Renal cortical epithelial cell (primary cell): ENCODE data around the gene GDF11. TPM values are rescaled to one million over a fixed set of nuclear protein-coding genes. Genes with fewer than 3 reads are reported as not detected.
"Not testable (repeated sequence)": the region's sequence is repeated elsewhere in the genome, so short reads cannot be mapped to it uniquely, and the experiment has no call there.

Source experiments
- DNase-seq: peaks from one replicate; pipeline ENCODE4 v3.0.0-alpha.2; 2011; ENCODE audit warnings: low read depth
- total RNA-seq: library from RNA; depleted of rRNA; stranded (reverse); fragments of >200 nt; gene quantifications from 2 replicates; pipeline ENCODE4 v1.2.3, GENCODE V29; 2014

The GDF11 gene
- total RNA-seq, 1 donor from 2014 or later: 7.7 TPM

DNA sequence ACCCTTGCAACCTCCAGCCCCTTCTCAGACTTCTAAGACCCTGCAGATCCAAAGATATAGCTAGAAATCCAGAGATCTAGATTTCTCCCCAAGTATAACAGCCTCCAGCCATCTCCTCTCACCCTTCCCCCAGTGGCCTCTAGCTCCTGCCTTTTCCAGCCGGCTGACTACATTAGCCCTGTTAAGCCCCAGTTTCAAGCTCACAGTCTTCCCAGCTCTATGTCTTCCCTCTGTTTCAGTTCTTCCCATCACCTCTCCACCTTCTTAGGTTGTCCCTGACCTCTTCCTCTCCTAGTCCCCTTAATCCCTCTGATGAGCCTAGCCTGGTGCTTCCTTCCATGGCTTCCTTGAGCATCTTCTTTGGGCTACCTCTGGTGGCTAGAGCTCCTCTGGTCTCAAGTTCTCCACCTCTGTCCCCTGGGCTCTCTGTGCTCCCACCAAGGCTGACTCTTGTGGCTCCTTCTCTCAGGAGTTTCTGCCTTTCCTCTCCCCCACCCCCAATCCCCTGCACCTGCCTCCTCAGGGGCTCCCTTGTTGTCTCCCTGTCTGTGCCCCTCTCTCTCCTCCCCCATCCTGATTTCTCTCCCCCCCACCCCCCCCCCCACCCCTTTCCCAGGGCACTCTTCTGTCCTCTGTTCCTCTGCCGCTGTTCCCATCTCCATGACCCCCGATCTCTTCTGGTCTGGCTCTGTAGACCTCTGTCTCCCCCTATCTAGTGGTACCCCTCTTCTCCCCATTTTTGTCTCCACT is 816 bp upstream of the GDF11 start:
- DNase-seq: no peak

GRCh38 chr12:55743406-55744339 is 751 bp downstream of the GDF11 start:
- peak; percentile 53 for DNase-seq

GRCh38 chr12:55744340-55745030 is 1.6 kb downstream of the GDF11 start:
- no peak for DNase-seq

GRCh38 chr12:55745361-55746173 is 2.6 kb downstream of the GDF11 start:
- DNase-seq: no peak

GRCh38 chr12:55746174-55746912 is 3.4 kb downstream of the GDF11 start:
- no peak for DNase-seq

GRCh38 chr12:55746913-55747231 is 4.0 kb downstream of the GDF11 start:
- no peak for DNase-seq

DNA sequence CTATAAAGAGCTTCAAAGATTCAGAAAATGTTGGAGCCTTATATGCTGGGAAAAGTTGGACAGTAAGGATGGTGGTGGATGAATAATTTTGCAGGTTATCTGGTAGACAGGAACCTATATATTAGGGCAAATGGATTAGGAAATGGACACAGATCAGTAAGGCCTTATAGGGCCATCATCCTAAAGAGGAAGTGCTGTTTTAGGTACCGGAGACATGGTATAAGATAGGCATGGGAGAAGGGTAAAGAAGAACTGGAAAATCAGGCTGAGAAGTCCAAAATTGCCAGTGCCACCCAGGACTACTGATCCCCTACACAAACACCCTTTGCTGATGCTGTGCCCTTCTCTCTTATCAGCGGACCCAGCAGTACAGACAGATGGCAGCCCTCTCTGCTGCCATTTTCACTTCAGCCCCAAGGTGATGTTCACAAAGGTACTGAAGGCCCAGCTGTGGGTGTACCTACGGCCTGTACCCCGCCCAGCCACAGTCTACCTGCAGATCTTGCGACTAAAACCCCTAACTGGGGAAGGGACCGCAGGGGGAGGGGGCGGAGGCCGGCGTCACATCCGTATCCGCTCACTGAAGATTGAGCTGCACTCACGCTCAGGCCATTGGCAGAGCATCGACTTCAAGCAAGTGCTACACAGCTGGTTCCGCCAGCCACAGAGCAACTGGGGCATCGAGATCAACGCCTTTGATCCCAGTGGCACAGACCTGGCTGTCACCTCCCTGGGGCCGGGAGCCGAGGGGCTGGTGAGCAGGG is 5.5 kb downstream of the GDF11 start:
- no peak for DNase-seq

- no peak for DNase-seq
These were observed 12.3 kb downstream of the GDF11 start for GRCh38 chr12:55755246-55755645.

GRCh38 chr12:55757701-55758100 is 14.8 kb downstream of the GDF11 start:
- no peak for DNase-seq

DNA sequence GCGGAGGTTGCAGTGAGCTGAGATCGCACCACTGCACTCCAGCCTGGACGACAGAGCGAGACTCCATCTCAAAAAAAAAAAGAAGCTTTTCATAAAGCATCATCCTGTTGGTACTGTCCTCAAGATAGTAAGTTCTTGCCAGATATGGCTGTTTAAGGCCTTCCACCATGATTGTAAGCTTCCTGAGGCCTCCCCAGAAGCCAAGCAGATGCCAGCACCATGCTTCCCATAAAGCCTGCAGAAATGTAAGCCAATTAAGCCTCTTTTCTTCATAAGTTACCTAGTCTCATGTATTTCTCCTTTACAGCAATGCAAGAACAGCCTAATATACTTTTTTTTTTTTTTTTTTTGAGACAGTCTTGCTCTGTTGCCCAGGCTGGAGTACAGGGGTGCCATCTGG is 15.7 kb downstream of the GDF11 start:
- DNase-seq: not testable (repeated sequence)

DNA sequence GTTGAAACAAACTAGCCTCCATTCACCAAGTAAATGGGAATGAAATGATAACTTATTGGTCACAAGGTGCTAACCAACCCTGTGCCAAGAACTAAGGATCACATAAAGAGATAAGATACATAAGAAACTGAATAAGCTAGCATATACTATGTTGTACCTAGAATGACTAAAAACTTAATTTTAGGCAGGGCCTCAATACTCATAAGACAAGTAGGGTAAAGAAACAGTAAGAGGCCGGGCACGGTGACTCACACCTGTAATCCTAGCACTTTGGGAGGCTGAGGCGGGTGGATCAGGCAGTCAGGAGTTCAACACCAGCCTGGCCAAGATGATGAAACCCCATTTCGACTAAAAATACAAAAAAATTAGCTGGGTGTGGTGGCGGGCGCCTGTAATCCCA is 17.7 kb downstream of the GDF11 start:
- no peak for DNase-seq

- no peak for DNase-seq
These were observed 19.7 kb downstream of the GDF11 start for GRCh38 chr12:55762646-55763045.

DNA sequence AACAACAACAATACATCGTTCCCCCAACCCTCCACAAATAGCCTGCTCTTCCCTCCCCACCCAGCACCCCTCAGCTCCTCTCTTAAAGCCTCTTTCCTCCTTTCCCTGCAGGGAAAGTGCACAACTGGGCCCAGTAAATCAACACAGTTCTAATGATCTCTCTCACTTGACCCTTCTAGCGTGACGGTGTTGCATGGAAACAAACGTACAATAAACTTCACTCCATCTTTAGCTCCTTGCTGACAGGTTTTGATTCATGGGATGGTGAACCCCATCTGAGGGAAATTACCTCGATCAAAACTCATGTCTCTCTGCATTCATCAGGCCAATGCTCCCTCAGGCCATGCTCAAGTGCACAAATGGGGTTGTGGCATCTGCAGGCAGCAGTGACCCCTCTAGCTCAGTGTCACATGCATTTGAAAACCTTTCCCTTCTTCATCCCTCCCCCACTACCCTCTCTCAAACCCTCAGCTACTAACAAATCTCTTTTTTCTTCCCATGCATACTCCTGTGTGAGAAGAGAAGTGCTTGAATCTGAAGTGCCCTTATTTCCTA is 22.9 kb downstream of the GDF11 start:
- DNase-seq: no peak

GRCh38 chr12:55767156-55767555 is 24.2 kb downstream of the GDF11 start:
- DNase-seq: no peak

DNA sequence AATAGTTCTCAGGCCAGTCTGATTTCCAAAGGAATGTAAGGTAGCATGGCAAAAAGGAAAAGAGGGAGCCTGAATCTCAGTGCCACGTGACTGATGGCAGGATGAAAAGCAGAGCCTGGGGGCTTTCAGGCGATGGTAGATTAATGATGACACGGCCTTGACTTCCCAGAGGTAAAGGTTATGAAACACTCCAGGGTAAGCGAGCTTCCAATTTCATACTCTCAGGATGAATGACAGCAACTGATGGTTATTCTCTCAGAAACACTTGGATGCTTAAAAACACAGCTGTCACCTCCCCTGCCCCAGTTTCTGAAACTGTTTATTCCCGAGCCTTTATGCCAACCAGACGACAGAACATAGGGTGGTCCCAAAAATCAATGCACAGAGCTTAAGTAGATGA is 28.8 kb downstream of the GDF11 start:
- no peak for DNase-seq

- no peak for DNase-seq
These were observed 34.9 kb downstream of the GDF11 start for GRCh38 chr12:55777856-55778255.

DNA sequence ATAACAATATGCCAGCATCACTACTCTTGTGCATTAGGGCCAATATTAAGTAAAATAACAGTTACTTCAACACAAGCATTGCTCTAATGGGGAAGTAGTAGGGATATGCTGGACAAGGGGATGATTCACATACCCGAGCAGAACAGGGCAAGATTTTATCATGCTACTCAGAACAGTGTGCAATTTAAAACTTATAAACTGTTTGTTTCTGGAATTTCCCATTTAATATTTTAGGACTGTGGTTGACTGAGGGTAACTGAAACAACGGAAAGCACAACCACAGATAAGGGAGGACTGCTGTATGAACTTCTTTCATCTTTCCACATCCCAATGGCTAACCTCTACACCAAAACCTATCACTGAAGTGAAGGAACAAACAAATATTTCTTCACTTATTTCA is 37.8 kb downstream of the GDF11 start:
- DNase-seq: no peak

DNA sequence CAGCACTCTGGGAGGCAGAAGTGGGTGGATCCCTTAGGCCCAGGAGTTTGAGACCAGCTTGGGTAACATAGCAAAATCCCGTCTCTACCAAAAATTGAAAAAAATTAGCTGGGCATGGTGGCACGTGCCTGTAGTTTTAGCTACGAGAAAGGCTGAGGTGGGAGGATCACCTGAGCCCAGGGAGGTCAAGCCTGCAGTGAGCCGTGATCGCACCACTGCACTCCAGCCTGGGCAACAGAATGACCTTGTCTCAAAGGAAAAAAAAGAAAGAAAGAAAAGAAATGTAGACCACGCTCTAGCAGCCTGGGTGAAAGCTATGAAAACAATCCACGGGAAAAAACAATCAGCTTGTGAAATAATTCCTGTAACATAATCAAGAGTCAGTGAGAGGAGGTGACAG is 45.6 kb downstream of the GDF11 start:
- DNase-seq: no peak

DNA sequence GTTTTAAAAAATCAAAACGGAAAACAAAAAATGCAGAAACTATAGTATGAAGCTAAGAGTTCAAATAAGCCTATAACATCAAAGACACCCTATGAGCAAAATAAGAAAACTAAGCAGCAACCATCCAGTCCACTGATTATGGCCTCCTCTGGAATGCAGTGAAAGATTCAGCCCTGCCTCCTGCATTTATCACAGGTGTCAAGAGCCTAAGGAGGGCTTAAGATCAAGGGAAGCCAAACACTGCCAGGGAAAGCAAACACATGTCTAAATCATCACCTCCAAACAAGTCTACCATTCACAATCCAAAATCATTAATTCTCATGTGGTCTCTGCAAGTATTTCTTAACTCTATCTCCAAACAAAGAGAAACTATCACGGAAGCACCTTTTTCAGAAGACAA is 46.2 kb downstream of the GDF11 start:
- DNase-seq: no peak

- no peak for DNase-seq
These were observed 47.0 kb downstream of the GDF11 start for GRCh38 chr12:55789893-55790292.
